Calu3 (cell line): ENCODE data around the gene MT1B. TPM values are rescaled to one million over a fixed set of nuclear protein-coding genes. Genes with fewer than 3 reads are reported as not detected.

ENCODE experiments used
- BruUV-seq: library from RNA; stranded (reverse); fragments of 400-500 nt; replicated peaks from 2 replicates; lab custom pipeline; 2021; lab: Mats Ljungman, UMichigan
- CTCF ChIA-PET: fragments of 300-600 bp; sonication (Branson Sonifier 250); formaldehyde crosslinking; loops from one replicate; lab custom pipeline; 2022; ENCODE audit warnings: antibody characterized with exemption; lab: Charles Lee
- DNase-seq: peaks from one replicate; pipeline ENCODE4 v3.0.0; 2022
- H3K27ac Mint-ChIP-seq: one replicate; pipeline ENCODE4 v1.8.0; 2022; ENCODE audit warnings: mixed read lengths; ENCODE audit not compliant: unreplicated experiment
- H3K27me3 Mint-ChIP-seq: one replicate; pipeline ENCODE4 v1.8.0; 2022; ENCODE audit warnings: mixed read lengths; ENCODE audit not compliant: unreplicated experiment
- H3K36me3 Mint-ChIP-seq: one replicate; pipeline ENCODE4 v1.8.0; 2022; ENCODE audit warnings: mild to moderate bottlenecking, moderate library complexity, mixed read lengths; ENCODE audit not compliant: insufficient read depth, unreplicated experiment
- H3K4me1 Mint-ChIP-seq: one replicate; pipeline ENCODE4 v1.8.0; 2022; ENCODE audit warnings: mild to moderate bottlenecking, low read depth, mixed read lengths; ENCODE audit not compliant: unreplicated experiment
- H3K4me3 Mint-ChIP-seq: one replicate; pipeline ENCODE4 v1.8.0; 2022; ENCODE audit warnings: mild to moderate bottlenecking, low read depth, moderate library complexity, mixed read lengths; ENCODE audit not compliant: unreplicated experiment
- H3K9me3 Mint-ChIP-seq: one replicate; pipeline ENCODE4 v1.8.0; 2022; ENCODE audit warnings: low read depth, mixed read lengths; ENCODE audit not compliant: unreplicated experiment
- intact Hi-C: fragments of 100-400 bp; cut with micrococcal nuclease; formaldehyde crosslinking; loops from one replicate; pipeline ENCODE4 v1.10.0; 2022; ENCODE audit not compliant: unreplicated experiment
- total RNA-seq: library from RNA; stranded (reverse); gene quantifications from 2 replicates; pipeline ENCODE4 v1.2.3, GENCODE V29; 2022
- TF ChIP-seq, protein P1 (sequence below): fragments of 200-600 bp; IDR thresholded peaks from one replicate; pipeline ENCODE4 v1.8.0; 2022; ENCODE audit warnings: antibody characterized with exemption; ENCODE audit not compliant: unreplicated experiment

MT1B gene
- total RNA-seq, 1 experiment from 2014 or later = not detected

DNA sequence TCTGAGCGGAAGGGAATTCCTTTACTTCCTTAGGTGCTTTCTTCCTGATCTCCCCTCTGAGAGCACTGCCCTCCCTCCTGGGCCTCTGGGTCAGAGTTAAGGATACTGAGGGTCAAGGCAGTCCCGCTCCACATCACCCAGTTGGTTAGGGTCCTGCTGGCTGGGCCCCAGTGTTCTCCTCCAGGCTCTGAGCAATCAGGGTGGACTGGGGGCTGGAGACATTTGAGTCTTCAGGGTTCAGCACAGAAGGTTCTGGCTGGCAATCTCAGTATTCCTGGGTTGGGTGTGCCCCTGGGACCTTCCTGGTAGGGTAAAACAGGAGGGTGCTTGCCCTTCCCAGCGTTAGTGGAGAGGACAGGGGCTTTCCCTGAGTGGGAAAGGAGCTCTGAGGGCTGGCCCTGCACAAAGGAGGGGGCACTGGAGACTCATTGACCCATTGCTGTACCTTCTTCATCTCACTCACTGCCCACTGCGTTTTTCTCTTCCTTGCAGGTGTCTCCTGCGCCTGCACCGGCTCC is 18.8 kb upstream of the MT1B start:
- H3K9me3 Mint-ChIP-seq = no peaks in the 10 kb centered on the region
- intact Hi-C loops = no loop called here
- BruUV-seq = no TSS peak

DNA sequence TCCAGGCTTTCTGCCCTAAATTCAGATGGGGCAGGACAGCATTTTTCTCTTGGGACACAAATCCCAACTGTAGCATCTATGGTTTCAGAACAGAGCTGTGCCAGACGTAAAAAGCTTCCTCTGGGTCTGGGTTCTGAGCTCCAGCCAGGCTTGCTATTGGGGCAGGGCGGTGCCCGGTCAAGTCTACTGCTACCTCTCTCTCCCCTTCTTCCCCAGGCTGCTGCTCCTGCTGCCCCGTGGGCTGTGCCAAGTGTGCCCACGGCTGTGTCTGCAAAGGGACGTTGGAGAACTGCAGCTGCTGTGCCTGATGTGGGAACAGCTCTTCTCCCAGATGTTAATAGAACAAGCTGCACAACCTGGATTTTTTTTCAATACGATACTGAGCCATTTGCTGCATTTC is 18.2 kb upstream of the MT1B start:
- H3K36me3 Mint-ChIP-seq = peaks cover 15% of the 10 kb centered on the region
- no peak overlapping the region for H3K27ac Mint-ChIP-seq
- BruUV-seq = no TSS peak
- H3K27me3 Mint-ChIP-seq = peaks cover 92% of the 10 kb centered on the region
- TF ChIP-seq, protein P1, sequence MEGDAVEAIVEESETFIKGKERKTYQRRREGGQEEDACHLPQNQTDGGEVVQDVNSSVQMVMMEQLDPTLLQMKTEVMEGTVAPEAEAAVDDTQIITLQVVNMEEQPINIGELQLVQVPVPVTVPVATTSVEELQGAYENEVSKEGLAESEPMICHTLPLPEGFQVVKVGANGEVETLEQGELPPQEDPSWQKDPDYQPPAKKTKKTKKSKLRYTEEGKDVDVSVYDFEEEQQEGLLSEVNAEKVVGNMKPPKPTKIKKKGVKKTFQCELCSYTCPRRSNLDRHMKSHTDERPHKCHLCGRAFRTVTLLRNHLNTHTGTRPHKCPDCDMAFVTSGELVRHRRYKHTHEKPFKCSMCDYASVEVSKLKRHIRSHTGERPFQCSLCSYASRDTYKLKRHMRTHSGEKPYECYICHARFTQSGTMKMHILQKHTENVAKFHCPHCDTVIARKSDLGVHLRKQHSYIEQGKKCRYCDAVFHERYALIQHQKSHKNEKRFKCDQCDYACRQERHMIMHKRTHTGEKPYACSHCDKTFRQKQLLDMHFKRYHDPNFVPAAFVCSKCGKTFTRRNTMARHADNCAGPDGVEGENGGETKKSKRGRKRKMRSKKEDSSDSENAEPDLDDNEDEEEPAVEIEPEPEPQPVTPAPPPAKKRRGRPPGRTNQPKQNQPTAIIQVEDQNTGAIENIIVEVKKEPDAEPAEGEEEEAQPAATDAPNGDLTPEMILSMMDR = no peak
- no peak for DNase-seq
- no peak overlapping the region for H3K4me3 Mint-ChIP-seq
- H3K4me1 Mint-ChIP-seq = peaks cover 18% of the 10 kb centered on the region
- H3K9me3 Mint-ChIP-seq = no peaks in the 10 kb centered on the region
- CTCF ChIA-PET = no interaction called here
- intact Hi-C loops = no loop called here

More for the DNA sequence above, 18.8 kb upstream of the MT1B start:
- Mint-ChIP-seq H3K36me3 (peaks cover 9% of the 10 kb centered on the region), H3K27me3 (peaks cover 86% of the 10 kb centered on the region), H3K4me3 (peak overlapping the region; percentile 68), H3K4me1 (peaks cover 16% of the 10 kb centered on the region), H3K27ac (no peak overlapping the region)
- TF ChIP-seq, protein P1 = no peak
- DNase-seq = no peak
- CTCF ChIA-PET = interaction anchor here (1.0 kb wide), 1 partner anchor 25 kb away, joined by 4 read pairs; the partner anchor contains the start of gene MT2A

DNA sequence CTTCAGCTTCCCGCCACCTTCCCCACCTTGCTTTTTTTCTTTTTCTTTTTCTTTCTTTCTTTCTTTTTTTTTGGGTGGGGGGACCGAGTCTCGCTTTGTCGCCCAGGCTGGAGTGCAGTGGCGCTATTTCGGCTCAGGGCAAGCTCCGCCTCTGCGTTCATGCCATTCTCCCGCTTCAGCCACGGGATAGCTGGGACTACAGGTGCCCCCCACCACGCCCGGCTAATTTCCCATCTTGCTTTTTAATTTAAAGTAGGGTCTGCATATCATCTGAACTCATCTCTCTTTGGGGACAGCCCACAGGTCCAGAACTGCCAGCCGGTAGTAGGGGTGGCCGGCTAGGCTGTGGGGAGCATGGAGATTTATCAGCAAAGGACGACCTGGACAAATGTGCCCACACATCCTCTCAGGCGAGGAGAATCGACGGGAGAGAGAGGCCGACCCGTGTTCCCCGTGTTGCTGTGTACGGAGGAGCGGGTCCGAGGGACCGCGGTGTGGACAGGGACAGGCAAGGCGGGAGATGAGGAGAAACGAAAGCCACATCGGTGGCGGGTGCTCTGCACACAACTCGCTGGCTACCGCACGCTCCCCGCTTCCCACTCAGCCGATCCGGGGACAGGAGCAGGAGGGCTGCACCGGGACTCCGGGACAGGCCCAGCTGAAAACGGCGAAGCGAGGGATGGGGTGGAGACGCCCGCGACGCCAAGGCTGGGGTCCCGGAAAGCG is 16.8 kb upstream of the MT1B start:
- H3K9me3 Mint-ChIP-seq = no peaks in the 10 kb centered on the region

DNA sequence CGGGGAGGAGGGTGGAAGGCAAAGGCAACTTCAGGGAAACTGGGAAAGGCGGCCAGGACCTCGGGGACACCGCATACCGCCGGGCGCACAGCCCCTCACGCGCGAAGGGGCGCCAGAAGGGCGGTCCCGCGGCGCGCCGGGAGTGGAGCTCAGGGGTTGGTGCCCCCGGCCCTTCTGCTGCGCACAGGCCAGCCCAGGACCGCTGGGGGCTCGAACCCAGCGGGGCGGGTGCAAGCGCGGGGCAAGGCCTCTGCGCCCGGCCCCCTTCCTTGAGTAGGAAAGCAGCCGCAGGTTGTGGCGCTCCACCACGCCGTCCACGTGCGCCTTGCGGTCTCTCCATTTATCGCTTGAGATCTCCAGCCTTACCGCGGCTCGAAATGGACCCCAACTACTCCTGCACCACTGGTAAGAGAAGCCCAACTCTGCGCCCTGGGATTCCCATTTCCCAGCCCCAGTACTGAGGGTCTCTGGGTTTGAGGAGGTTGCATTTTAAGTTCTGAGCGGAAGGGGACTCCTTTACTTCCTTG is 16.2 kb upstream of the MT1B start:
- Mint-ChIP-seq H3K36me3 (peaks cover 19% of the 10 kb centered on the region), H3K4me1 (peaks cover 18% of the 10 kb centered on the region), H3K4me3 (no peak overlapping the region), H3K9me3 (no peaks in the 10 kb centered on the region), H3K27ac (no peak overlapping the region), H3K27me3 (peaks cover 100% of the 10 kb centered on the region)
- TF ChIP-seq, protein P1 = no peak
- BruUV-seq = no TSS peak
- intact Hi-C loops = no loop called here
- CTCF ChIA-PET = no interaction called here
- no peak for DNase-seq

More for the DNA sequence above, 16.8 kb upstream of the MT1B start:
- intact Hi-C loops = no loop called here
- H3K36me3 Mint-ChIP-seq = peaks cover 19% of the 10 kb centered on the region
- DNase-seq = no peak
- H3K4me3 Mint-ChIP-seq = no peak overlapping the region
- H3K27me3 Mint-ChIP-seq = peaks cover 100% of the 10 kb centered on the region
- H3K27ac Mint-ChIP-seq = no peak overlapping the region
- no TSS peak for BruUV-seq
- peaks cover 18% of the 10 kb centered on the region for H3K4me1 Mint-ChIP-seq
- CTCF ChIA-PET = no interaction called here
- TF ChIP-seq, protein P1 = no peak
